ENCODE results near the gene LRRC2. TPM values are rescaled to one million over a fixed set of nuclear protein-coding genes. Genes with fewer than 3 reads are reported as not detected.
"Not testable (repeated sequence)": the region's sequence is repeated elsewhere in the genome, so short reads cannot be mapped to it uniquely, and the experiment has no call there.

The LRRC2 gene
- total RNA-seq, 1 donor from 2014 or later, result 2.0 TPM

DNA sequence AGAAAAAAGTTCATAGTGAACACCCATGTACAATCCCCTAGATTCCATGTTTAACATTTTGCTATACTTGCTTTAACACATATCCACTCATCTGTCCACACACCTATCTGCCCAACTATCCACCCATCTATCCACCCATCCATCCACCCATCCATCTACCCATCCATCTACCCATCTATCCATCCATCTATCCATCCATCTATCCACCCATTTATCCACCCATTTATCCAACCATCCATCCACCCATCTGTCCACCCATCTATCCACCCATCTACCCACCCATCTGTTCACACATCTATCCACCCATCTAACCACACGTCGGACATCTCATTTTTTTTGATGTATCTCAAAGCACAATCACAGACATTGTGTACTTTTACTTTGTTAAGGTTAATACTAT lies 42.5 kb downstream of the LRRC2 start:
- TF ChIP-seq, protein P1, sequence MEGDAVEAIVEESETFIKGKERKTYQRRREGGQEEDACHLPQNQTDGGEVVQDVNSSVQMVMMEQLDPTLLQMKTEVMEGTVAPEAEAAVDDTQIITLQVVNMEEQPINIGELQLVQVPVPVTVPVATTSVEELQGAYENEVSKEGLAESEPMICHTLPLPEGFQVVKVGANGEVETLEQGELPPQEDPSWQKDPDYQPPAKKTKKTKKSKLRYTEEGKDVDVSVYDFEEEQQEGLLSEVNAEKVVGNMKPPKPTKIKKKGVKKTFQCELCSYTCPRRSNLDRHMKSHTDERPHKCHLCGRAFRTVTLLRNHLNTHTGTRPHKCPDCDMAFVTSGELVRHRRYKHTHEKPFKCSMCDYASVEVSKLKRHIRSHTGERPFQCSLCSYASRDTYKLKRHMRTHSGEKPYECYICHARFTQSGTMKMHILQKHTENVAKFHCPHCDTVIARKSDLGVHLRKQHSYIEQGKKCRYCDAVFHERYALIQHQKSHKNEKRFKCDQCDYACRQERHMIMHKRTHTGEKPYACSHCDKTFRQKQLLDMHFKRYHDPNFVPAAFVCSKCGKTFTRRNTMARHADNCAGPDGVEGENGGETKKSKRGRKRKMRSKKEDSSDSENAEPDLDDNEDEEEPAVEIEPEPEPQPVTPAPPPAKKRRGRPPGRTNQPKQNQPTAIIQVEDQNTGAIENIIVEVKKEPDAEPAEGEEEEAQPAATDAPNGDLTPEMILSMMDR (IDR thresholded peaks at IDR 0.05), result no peak
- TF ChIP-seq POLR2A (IDR thresholded peaks at IDR 0.05), result no peak
- TF ChIP-seq POLR2AphosphoS5 (IDR thresholded peaks at IDR 0.05; ENCODE audit: insufficient read depth in 1 of 2, low read depth in 1 of 2), result no peak
- no peak overlapping the region for H3K4me3 ChIP-seq
- no peaks in the 10 kb centered on the region for H3K9me3 ChIP-seq
- no peaks in the 10 kb centered on the region for H3K36me3 ChIP-seq
- no peaks in the 10 kb centered on the region for H3K4me1 ChIP-seq
- no peaks in the 10 kb centered on the region for H3K27me3 ChIP-seq
- no peak overlapping the region for H3K27ac ChIP-seq
- intact Hi-C loops (cut with DNase I), result no loop called here
- no peak for DNase-seq (ENCODE audit: extremely low spot score in 2 of 2)

- H3K36me3 ChIP-seq; H3K27ac ChIP-seq; H3K9me3 ChIP-seq; H3K4me1 ChIP-seq; H3K27me3 ChIP-seq; intact Hi-C loops (cut with DNase I); DNase-seq (ENCODE audit: extremely low spot score in 2 of 2); H3K4me3 ChIP-seq: not testable (repeated sequence)
Observed at GRCh38 chr3:46522201-46522600, 43.9 kb downstream of the LRRC2 start.

- H3K4me3 ChIP-seq, result no peak overlapping the region
- TF ChIP-seq, protein P1 (IDR thresholded peaks at IDR 0.05), result no peak
- TF ChIP-seq POLR2A (IDR thresholded peaks at IDR 0.05), result no peak
- TF ChIP-seq POLR2AphosphoS5 (IDR thresholded peaks at IDR 0.05; ENCODE audit: insufficient read depth in 1 of 2, low read depth in 1 of 2), result no peak
- DNase-seq (ENCODE audit: extremely low spot score in 2 of 2), result no peak
- no peaks in the 10 kb centered on the region for H3K9me3 ChIP-seq
- intact Hi-C loops (cut with DNase I), result no loop called here
- no peaks in the 10 kb centered on the region for H3K27me3 ChIP-seq
- no peaks in the 10 kb centered on the region for H3K4me1 ChIP-seq
- no peaks in the 10 kb centered on the region for H3K36me3 ChIP-seq
- H3K27ac ChIP-seq, result no peak overlapping the region
Observed at GRCh38 chr3:46521096-46521495, 45.0 kb downstream of the LRRC2 start.

DNA sequence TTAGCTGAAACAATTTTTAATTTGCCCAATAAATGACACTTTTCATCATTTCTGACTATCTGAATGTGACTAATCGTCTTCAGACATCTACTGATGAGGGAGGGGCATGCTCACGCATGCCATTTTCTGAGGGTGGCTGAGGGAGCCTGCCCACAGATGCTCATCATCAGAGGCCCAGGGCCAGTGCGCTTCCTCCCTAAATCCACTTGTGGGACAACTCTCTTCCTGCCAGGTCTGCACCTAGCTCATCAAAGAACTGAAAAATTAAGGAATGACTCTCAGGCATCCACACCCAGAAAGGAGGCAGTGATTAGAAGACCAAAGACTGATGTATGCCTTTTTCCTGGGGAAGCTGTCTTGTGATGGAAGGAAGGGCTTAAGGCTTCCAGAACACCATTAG lies 45.6 kb downstream of the LRRC2 start:
- Histone ChIP-seq H3K9me3 (no peaks in the 10 kb centered on the region), H3K36me3 (no peaks in the 10 kb centered on the region), H3K27ac (no peak overlapping the region), H3K4me3 (no peak overlapping the region), H3K4me1 (no peaks in the 10 kb centered on the region), H3K27me3 (no peaks in the 10 kb centered on the region)
- DNase-seq (ENCODE audit: extremely low spot score in 2 of 2), result no peak
- TF ChIP-seq POLR2AphosphoS5 (IDR thresholded peaks at IDR 0.05; ENCODE audit: insufficient read depth in 1 of 2, low read depth in 1 of 2) (no peak), POLR2A (IDR thresholded peaks at IDR 0.05) (no peak)
- TF ChIP-seq, protein P1 (IDR thresholded peaks at IDR 0.05), result no peak
- intact Hi-C loops (cut with DNase I), result no loop called here

- Histone ChIP-seq H3K4me1 (no peaks in the 10 kb centered on the region), H3K36me3 (no peaks in the 10 kb centered on the region), H3K27ac (no peak overlapping the region), H3K4me3 (no peak overlapping the region), H3K9me3 (no peaks in the 10 kb centered on the region), H3K27me3 (no peaks in the 10 kb centered on the region)
- intact Hi-C loops (cut with DNase I), result no loop called here
- TF ChIP-seq POLR2AphosphoS5 (IDR thresholded peaks at IDR 0.05; ENCODE audit: insufficient read depth in 1 of 2, low read depth in 1 of 2) (no peak), POLR2A (IDR thresholded peaks at IDR 0.05) (no peak)
- TF ChIP-seq, protein P1 (IDR thresholded peaks at IDR 0.05), result no peak
- DNase-seq (ENCODE audit: extremely low spot score in 2 of 2), result no peak
Observed at GRCh38 chr3:46519952-46520351, 46.1 kb downstream of the LRRC2 start.

- no peak for DNase-seq (ENCODE audit: extremely low spot score in 2 of 2)
- intact Hi-C loops (cut with DNase I), result no loop called here
- H3K4me3 ChIP-seq, result no peak overlapping the region
Observed at GRCh38 chr3:46517784-46518181, 48.3 kb downstream of the LRRC2 start.

More at GRCh38 chr3:46517784-46518181, 48.3 kb downstream of the LRRC2 start:
- TF ChIP-seq, protein P1 (IDR thresholded peaks at IDR 0.05), result no peak
- no peak for TF ChIP-seq POLR2A (IDR thresholded peaks at IDR 0.05)
- no peak for TF ChIP-seq POLR2AphosphoS5 (IDR thresholded peaks at IDR 0.05; ENCODE audit: insufficient read depth in 1 of 2, low read depth in 1 of 2)
- H3K9me3 ChIP-seq, result no peaks in the 10 kb centered on the region
- no peaks in the 10 kb centered on the region for H3K27me3 ChIP-seq
- H3K36me3 ChIP-seq, result no peaks in the 10 kb centered on the region
- H3K27ac ChIP-seq, result no peak overlapping the region
- H3K4me1 ChIP-seq, result no peaks in the 10 kb centered on the region
